Measurements from ENCODE around the gene TRIM75. TPM values are rescaled to one million over a fixed set of nuclear protein-coding genes. Genes with fewer than 3 reads are reported as not detected.
A peak's percentile ranks its signal among the peaks of the same experiment; 100 is the strongest.
"Not testable (repeated sequence)": the region's sequence is repeated elsewhere in the genome, so short reads cannot be mapped to it uniquely, and the experiment has no call there.

The TRIM75 gene
- total RNA-seq, 1 donor from 2014 or later = not detected

DNA sequence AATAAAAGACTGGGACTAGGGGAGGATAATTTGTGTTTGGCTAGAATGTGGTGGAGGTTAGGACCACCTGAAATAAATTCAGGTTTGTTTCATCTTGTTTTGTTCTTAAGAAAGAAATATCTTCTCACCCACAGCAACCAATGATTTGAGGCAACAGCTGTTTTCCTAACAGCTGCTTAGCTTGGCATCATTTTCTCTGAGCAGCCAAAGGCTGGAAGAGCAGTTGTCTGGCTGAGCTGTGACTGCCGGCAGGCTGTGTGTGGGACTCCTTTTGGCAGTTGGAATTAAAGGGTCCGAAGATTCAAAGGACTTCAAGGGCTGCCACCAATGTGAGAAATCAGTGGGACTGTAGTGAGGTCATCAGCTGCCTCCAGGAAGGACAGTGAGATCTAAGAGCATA lies 5.0 kb downstream of the TRIM75 start:
- FAIRE-seq = no peak
- Histone ChIP-seq H3K4me3 (ENCODE audit: low read depth, low read length) (no peak overlapping the region), H3K27me3 (ENCODE audit: control insufficient read depth, insufficient read depth, low read length) (no peaks in the 10 kb centered on the region), H3K36me3 (ENCODE audit: control insufficient read depth, insufficient read depth, low read length) (no peaks in the 10 kb centered on the region)
- TF ChIP-seq, protein P1, sequence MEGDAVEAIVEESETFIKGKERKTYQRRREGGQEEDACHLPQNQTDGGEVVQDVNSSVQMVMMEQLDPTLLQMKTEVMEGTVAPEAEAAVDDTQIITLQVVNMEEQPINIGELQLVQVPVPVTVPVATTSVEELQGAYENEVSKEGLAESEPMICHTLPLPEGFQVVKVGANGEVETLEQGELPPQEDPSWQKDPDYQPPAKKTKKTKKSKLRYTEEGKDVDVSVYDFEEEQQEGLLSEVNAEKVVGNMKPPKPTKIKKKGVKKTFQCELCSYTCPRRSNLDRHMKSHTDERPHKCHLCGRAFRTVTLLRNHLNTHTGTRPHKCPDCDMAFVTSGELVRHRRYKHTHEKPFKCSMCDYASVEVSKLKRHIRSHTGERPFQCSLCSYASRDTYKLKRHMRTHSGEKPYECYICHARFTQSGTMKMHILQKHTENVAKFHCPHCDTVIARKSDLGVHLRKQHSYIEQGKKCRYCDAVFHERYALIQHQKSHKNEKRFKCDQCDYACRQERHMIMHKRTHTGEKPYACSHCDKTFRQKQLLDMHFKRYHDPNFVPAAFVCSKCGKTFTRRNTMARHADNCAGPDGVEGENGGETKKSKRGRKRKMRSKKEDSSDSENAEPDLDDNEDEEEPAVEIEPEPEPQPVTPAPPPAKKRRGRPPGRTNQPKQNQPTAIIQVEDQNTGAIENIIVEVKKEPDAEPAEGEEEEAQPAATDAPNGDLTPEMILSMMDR (IDR thresholded peaks at IDR 0.05; ENCODE audit: insufficient read depth, low read length, severe bottlenecking) = no peak
- DNase-seq (ENCODE audit: low read depth) = no peak

DNA sequence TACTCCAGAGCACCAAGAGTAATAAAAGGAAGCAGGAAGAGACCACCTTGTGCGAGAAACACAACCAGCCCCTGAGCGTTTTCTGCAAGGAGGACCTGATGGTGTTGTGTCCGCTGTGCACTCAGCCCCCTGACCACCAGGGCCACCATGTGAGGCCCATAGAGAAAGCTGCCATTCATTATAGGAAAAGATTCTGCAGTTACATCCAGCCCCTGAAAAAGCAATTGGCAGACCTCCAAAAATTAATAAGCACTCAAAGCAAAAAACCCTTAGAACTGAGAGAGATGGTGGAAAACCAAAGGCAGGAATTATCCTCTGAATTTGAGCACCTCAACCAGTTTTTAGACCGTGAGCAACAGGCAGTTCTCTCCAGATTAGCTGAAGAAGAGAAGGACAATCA lies 5.7 kb downstream of the TRIM75 start:
- Histone ChIP-seq H3K36me3 (ENCODE audit: control insufficient read depth, insufficient read depth, low read length) (no peaks in the 10 kb centered on the region), H3K27me3 (ENCODE audit: control insufficient read depth, insufficient read depth, low read length) (no peaks in the 10 kb centered on the region), H3K4me3 (ENCODE audit: low read depth, low read length) (no peak overlapping the region)
- TF ChIP-seq, protein P1 (IDR thresholded peaks at IDR 0.05; ENCODE audit: insufficient read depth, low read length, severe bottlenecking) = no peak
- DNase-seq (ENCODE audit: low read depth) (no peak), FAIRE-seq (no peak)

- no peaks in the 10 kb centered on the region for H3K27me3 ChIP-seq (ENCODE audit: control insufficient read depth, insufficient read depth, low read length)
- TF ChIP-seq, protein P1 (IDR thresholded peaks at IDR 0.05; ENCODE audit: insufficient read depth, low read length, severe bottlenecking) = peak; percentile 14
- FAIRE-seq (no peak), DNase-seq (ENCODE audit: low read depth) (peak; percentile 41)
- H3K36me3 ChIP-seq (ENCODE audit: control insufficient read depth, insufficient read depth, low read length) = no peaks in the 10 kb centered on the region
- no peak overlapping the region for H3K4me3 ChIP-seq (ENCODE audit: low read depth, low read length)
Measured at GRCh38 chr4:165060938-165061337, 7.3 kb downstream of the TRIM75 start.

- DNase-seq (ENCODE audit: low read depth) (no peak), FAIRE-seq (no peak)
- TF ChIP-seq, protein P1 (IDR thresholded peaks at IDR 0.05; ENCODE audit: insufficient read depth, low read length, severe bottlenecking) = no peak
- H3K36me3 ChIP-seq (ENCODE audit: control insufficient read depth, insufficient read depth, low read length) = no peaks in the 10 kb centered on the region
- no peaks in the 10 kb centered on the region for H3K27me3 ChIP-seq (ENCODE audit: control insufficient read depth, insufficient read depth, low read length)
- H3K4me3 ChIP-seq (ENCODE audit: low read depth, low read length) = no peak overlapping the region
Measured at GRCh38 chr4:165070560-165070959, 16.9 kb downstream of the TRIM75 start.

DNA sequence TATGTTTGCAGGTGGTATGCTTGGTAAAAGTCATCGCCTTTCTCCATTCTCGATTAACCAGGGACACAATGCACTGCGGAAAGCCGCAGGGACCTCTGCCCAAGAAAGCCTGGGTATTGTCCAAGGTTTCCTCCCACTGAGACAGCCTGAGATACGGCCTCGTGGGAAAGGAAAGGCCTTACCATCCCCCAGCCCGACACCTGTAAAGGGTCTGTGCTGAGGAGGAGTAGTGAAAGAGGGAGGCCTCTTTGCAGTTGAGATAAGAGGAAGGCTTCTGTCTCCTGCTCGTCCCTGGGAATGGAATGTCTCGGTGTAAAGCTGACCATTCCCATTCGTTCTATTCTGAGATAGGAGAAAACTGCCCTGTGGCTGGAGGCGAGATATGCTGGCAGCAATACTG lies 19.7 kb downstream of the TRIM75 start:
- not testable (repeated sequence) for FAIRE-seq; H3K36me3 ChIP-seq (ENCODE audit: control insufficient read depth, insufficient read depth, low read length); H3K4me3 ChIP-seq (ENCODE audit: low read depth, low read length); H3K27me3 ChIP-seq (ENCODE audit: control insufficient read depth, insufficient read depth, low read length); DNase-seq (ENCODE audit: low read depth)

DNA sequence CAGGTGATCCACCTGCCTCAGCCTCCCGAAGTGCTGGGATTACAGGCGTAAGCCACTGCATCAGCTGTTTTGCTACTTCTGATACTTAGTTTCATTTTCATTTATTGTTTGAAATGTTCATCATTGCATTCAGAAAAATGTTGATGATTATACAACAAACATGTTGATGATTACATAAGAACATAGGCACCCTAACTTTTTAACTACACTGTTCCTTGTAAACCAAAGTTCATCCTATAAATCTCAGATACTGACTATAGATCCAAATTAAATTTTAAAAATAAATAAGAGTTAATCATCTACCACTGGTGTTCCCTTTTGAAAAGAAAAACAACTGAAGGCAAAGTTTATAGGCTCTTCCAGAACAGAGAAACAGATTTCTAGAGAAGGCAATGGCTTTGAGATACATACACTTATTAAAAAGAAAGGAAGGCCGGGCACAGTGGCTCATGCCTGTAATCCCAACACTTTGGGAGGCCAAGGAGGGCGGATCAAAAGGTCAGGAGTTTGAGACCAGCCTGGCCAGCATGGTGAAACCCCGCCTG lies 23.4 kb downstream of the TRIM75 start:
- H3K36me3 ChIP-seq (ENCODE audit: control insufficient read depth, insufficient read depth, low read length) = no peaks in the 10 kb centered on the region
- H3K4me3 ChIP-seq (ENCODE audit: low read depth, low read length) = no peak overlapping the region
- no peaks in the 10 kb centered on the region for H3K27me3 ChIP-seq (ENCODE audit: control insufficient read depth, insufficient read depth, low read length)
- TF ChIP-seq, protein P1 (IDR thresholded peaks at IDR 0.05; ENCODE audit: insufficient read depth, low read length, severe bottlenecking) = no peak
- DNase-seq (ENCODE audit: low read depth) (no peak), FAIRE-seq (no peak)
